GM23338 (cell line): ENCODE data around the gene PDIA4. TPM values are rescaled to one million over a fixed set of nuclear protein-coding genes. Genes with fewer than 3 reads are reported as not detected.

Experiments
- ATAC-seq: fragments of 200-7000 bp; cut with Tn5 transposase; 3 replicates; pipeline ENCODE4 v1.9.1; 2020
- DNase-seq: peaks from one replicate; pipeline ENCODE4 v3.0.0-alpha.2; 2015; ENCODE audit warnings: low spot score
- H2AFZ ChIP-seq: fragments of 200-600 bp; sonication (generic); 2 replicates; pipeline ENCODE4 v1.8.0; 2016; ENCODE audit warnings: antibody characterized with exemption, mild to moderate bottlenecking, moderate library complexity
- H3F3A ChIP-seq: fragments of 200-600 bp; sonication (generic); replicated peaks from 2 replicates; pipeline ENCODE4 v1.8.0; 2017; ENCODE audit warnings: antibody characterized with exemption, mixed run types, low read depth
- H3K27ac ChIP-seq: fragments of 200-600 bp; sonication (generic); 2 replicates; pipeline ENCODE4 v1.6.1; 2016; ENCODE audit warnings: low read depth
- H3K27me3 ChIP-seq: fragments of 200-600 bp; sonication (generic); 2 replicates; pipeline ENCODE4 v1.8.0; 2016; ENCODE audit warnings: mild to moderate bottlenecking, mixed run types, moderate library complexity; ENCODE audit not compliant: insufficient read depth
- H3K36me3 ChIP-seq: fragments of 200-600 bp; sonication (generic); 2 replicates; pipeline ENCODE4 v1.8.0; 2016; ENCODE audit warnings: mild to moderate bottlenecking; ENCODE audit not compliant: insufficient read depth
- H3K4me1 ChIP-seq: fragments of 200-600 bp; sonication (generic); 2 replicates; pipeline ENCODE4 v1.8.0; 2016; ENCODE audit warnings: mild to moderate bottlenecking, moderate library complexity; ENCODE audit not compliant: insufficient read depth
- H3K4me2 ChIP-seq: fragments of 200-600 bp; sonication (generic); 2 replicates; pipeline ENCODE4 v1.7.1; 2017; ENCODE audit warnings: mixed run types
- H3K4me3 ChIP-seq: fragments of 200-600 bp; sonication (generic); 2 replicates; pipeline ENCODE4 v1.6.1; 2016; ENCODE audit warnings: mixed run types
- H3K79me2 ChIP-seq: fragments of 200-600 bp; sonication (generic); replicated peaks from 2 replicates; pipeline ENCODE4 v1.8.0; 2017; ENCODE audit warnings: mild to moderate bottlenecking; ENCODE audit not compliant: insufficient read depth
- H3K9me2 ChIP-seq: fragments of 200-600 bp; sonication (generic); 2 replicates; pipeline ENCODE4 v1.8.0; 2017; ENCODE audit not compliant: insufficient read depth
- H4K20me1 ChIP-seq: fragments of 200-600 bp; sonication (generic); replicated peaks from 2 replicates; pipeline ENCODE4 v1.8.0; 2017; ENCODE audit warnings: mild to moderate bottlenecking; ENCODE audit not compliant: insufficient read depth
- H3K27ac Mint-ChIP-seq: 2 replicates; pipeline ENCODE4 v1.8.0; 2020; ENCODE audit warnings: inconsistent platforms, mild to moderate bottlenecking, moderate library complexity, mixed read lengths
- H3K27me3 Mint-ChIP-seq: 3 replicates; pipeline ENCODE4 v1.8.0; 2022; ENCODE audit warnings: low read depth, mild to moderate bottlenecking, moderate library complexity, mixed read lengths, inconsistent platforms; ENCODE audit not compliant: insufficient read depth, poor library complexity
- H3K36me3 Mint-ChIP-seq: 3 replicates; pipeline ENCODE4 v1.8.0; 2021; ENCODE audit warnings: low read depth, mild to moderate bottlenecking, inconsistent platforms, moderate library complexity, mixed read lengths
- H3K4me1 Mint-ChIP-seq: 3 replicates; pipeline ENCODE4 v1.8.0; 2020; ENCODE audit warnings: mild to moderate bottlenecking, inconsistent platforms, mixed read lengths
- H3K4me3 Mint-ChIP-seq: 3 replicates; pipeline ENCODE4 v1.8.0; 2021; ENCODE audit warnings: moderate library complexity, mild to moderate bottlenecking, inconsistent platforms, mixed read lengths
- H3K9me3 Mint-ChIP-seq: 3 replicates; pipeline ENCODE4 v1.8.0; 2020; ENCODE audit warnings: moderate library complexity, mild to moderate bottlenecking, inconsistent platforms, mixed read lengths
- EZH2phosphoT487 ChIP-seq: fragments of 200-600 bp; sonication (generic); IDR thresholded peaks from one replicate; pipeline ENCODE4 v1.8.1; 2018; ENCODE audit warnings: antibody characterized with exemption; ENCODE audit not compliant: unreplicated experiment
- JUNB ChIP-seq: IDR thresholded peaks from one replicate; pipeline ENCODE4 v1.6.1; 2016; ENCODE audit warnings: antibody characterized with exemption; ENCODE audit not compliant: unreplicated experiment
- STAT1 ChIP-seq: IDR thresholded peaks from one replicate; pipeline ENCODE4 v1.6.1; 2016; ENCODE audit warnings: antibody characterized with exemption; ENCODE audit not compliant: unreplicated experiment
- ZNF331 ChIP-seq: fragments of 250-450 bp; sonication (Bioruptor Pico); IDR thresholded peaks from 2 replicates; pipeline ENCODE4 v1.5.0; 2020; ENCODE audit warnings: low read depth, mild to moderate bottlenecking, moderate library complexity
- polyA plus RNA-seq: library from polyadenylated mRNA; unstranded; fragments of >200 nt; fragmentation: Nextera tagmentation; extraction: Ambion mirVana; gene quantifications from 2 replicates; pipeline ENCODE4 v1.2.1, GENCODE V29; 2016
- total RNA-seq: library from RNA; depleted of rRNA; stranded (reverse); fragments of >200 nt; shearing (Covaris generic); gene quantifications from 2 replicates; pipeline ENCODE4 v1.2.3, GENCODE V29; 2014
- TF ChIP-seq, protein P1 (sequence below): IDR thresholded peaks from one replicate; pipeline ENCODE4 v1.6.1; 2018; ENCODE audit warnings: antibody characterized with exemption; ENCODE audit not compliant: unreplicated experiment
- TF ChIP-seq, protein P2 (sequence below): IDR thresholded peaks from 2 replicates; pipeline ENCODE4 v1.6.1; 2016; ENCODE audit warnings: antibody characterized with exemption
- TF ChIP-seq, protein P3 (sequence below): fragments of 250-450 bp; sonication (Bioruptor Pico); IDR thresholded peaks from 2 replicates; pipeline ENCODE4 v1.5.0; 2020; ENCODE audit warnings: mild to moderate bottlenecking, moderate library complexity
- TF ChIP-seq, protein P4 (sequence below), 2 experiments: fragments of 200-600 bp in 1 of 2; sonication (generic) in 1 of 2; conservative IDR thresholded peaks; 2 replicates each; pipeline versions ENCODE4 v1.5.1 to v1.6.1; 2016 to 2017; ENCODE audit warnings: antibody characterized with exemption in 2 of 2, low read depth in 2 of 2, mild to moderate bottlenecking in 2 of 2, moderate library complexity in 1 of 2

The PDIA4 gene
- total and polyA plus RNA-seq, 2 experiments from 2014 or later = 196 to 332 TPM

DNA sequence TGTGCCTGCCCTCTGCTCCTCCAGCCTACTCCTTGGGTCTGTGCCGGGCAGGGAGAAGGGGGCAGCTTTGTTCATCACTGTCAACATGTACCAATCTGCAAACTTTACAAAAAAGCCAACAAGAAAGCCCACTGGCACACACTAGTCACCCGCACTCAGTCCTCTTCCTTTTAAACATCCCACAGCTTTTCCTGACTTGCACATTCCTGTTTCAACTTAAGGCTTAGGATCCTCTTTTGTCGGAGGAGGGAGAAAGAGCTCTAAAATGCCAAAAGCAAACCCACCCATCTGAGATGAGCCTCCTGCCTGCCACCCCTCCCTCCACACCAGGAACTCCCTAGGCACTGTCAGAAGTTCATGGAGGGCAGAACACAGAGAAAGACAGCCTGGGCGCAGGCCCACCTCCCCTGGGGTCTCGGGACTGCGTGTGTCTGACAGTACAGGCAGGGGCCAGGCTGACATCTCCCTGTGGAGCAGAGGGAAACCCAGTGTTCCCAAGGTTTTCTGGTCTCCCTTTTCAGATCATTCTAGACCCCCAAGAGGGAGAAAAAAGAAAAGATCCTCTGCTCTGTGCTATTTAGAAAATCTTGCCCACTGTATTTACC lies 5.4 kb downstream of the PDIA4 start:
- peaks cover 9% of the 10 kb centered on the region for H3K27me3 Mint-ChIP-seq
- peaks cover 41% of the 10 kb centered on the region for H3K4me1 ChIP-seq
- H3K4me1 Mint-ChIP-seq = peaks cover 53% of the 10 kb centered on the region
- H3K36me3 Mint-ChIP-seq = peaks cover 51% of the 10 kb centered on the region
- DNase-seq = no peak
- H3K9me2 ChIP-seq = no peaks in the 10 kb centered on the region
- H2AFZ ChIP-seq = no peak overlapping the region
- no peaks in the 10 kb centered on the region for H3K9me3 Mint-ChIP-seq
- TF ChIP-seq, protein P1, sequence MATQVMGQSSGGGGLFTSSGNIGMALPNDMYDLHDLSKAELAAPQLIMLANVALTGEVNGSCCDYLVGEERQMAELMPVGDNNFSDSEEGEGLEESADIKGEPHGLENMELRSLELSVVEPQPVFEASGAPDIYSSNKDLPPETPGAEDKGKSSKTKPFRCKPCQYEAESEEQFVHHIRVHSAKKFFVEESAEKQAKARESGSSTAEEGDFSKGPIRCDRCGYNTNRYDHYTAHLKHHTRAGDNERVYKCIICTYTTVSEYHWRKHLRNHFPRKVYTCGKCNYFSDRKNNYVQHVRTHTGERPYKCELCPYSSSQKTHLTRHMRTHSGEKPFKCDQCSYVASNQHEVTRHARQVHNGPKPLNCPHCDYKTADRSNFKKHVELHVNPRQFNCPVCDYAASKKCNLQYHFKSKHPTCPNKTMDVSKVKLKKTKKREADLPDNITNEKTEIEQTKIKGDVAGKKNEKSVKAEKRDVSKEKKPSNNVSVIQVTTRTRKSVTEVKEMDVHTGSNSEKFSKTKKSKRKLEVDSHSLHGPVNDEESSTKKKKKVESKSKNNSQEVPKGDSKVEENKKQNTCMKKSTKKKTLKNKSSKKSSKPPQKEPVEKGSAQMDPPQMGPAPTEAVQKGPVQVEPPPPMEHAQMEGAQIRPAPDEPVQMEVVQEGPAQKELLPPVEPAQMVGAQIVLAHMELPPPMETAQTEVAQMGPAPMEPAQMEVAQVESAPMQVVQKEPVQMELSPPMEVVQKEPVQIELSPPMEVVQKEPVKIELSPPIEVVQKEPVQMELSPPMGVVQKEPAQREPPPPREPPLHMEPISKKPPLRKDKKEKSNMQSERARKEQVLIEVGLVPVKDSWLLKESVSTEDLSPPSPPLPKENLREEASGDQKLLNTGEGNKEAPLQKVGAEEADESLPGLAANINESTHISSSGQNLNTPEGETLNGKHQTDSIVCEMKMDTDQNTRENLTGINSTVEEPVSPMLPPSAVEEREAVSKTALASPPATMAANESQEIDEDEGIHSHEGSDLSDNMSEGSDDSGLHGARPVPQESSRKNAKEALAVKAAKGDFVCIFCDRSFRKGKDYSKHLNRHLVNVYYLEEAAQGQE = no peak
- TF ChIP-seq STAT1 (no peak), EZH2phosphoT487 (no peak), JUNB (no peak), ZNF331 (CRISPR knock-in tag) (no peak)
- TF ChIP-seq, protein P2, sequence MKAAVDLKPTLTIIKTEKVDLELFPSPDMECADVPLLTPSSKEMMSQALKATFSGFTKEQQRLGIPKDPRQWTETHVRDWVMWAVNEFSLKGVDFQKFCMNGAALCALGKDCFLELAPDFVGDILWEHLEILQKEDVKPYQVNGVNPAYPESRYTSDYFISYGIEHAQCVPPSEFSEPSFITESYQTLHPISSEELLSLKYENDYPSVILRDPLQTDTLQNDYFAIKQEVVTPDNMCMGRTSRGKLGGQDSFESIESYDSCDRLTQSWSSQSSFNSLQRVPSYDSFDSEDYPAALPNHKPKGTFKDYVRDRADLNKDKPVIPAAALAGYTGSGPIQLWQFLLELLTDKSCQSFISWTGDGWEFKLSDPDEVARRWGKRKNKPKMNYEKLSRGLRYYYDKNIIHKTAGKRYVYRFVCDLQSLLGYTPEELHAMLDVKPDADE = no peak
- TF ChIP-seq, protein P3, sequence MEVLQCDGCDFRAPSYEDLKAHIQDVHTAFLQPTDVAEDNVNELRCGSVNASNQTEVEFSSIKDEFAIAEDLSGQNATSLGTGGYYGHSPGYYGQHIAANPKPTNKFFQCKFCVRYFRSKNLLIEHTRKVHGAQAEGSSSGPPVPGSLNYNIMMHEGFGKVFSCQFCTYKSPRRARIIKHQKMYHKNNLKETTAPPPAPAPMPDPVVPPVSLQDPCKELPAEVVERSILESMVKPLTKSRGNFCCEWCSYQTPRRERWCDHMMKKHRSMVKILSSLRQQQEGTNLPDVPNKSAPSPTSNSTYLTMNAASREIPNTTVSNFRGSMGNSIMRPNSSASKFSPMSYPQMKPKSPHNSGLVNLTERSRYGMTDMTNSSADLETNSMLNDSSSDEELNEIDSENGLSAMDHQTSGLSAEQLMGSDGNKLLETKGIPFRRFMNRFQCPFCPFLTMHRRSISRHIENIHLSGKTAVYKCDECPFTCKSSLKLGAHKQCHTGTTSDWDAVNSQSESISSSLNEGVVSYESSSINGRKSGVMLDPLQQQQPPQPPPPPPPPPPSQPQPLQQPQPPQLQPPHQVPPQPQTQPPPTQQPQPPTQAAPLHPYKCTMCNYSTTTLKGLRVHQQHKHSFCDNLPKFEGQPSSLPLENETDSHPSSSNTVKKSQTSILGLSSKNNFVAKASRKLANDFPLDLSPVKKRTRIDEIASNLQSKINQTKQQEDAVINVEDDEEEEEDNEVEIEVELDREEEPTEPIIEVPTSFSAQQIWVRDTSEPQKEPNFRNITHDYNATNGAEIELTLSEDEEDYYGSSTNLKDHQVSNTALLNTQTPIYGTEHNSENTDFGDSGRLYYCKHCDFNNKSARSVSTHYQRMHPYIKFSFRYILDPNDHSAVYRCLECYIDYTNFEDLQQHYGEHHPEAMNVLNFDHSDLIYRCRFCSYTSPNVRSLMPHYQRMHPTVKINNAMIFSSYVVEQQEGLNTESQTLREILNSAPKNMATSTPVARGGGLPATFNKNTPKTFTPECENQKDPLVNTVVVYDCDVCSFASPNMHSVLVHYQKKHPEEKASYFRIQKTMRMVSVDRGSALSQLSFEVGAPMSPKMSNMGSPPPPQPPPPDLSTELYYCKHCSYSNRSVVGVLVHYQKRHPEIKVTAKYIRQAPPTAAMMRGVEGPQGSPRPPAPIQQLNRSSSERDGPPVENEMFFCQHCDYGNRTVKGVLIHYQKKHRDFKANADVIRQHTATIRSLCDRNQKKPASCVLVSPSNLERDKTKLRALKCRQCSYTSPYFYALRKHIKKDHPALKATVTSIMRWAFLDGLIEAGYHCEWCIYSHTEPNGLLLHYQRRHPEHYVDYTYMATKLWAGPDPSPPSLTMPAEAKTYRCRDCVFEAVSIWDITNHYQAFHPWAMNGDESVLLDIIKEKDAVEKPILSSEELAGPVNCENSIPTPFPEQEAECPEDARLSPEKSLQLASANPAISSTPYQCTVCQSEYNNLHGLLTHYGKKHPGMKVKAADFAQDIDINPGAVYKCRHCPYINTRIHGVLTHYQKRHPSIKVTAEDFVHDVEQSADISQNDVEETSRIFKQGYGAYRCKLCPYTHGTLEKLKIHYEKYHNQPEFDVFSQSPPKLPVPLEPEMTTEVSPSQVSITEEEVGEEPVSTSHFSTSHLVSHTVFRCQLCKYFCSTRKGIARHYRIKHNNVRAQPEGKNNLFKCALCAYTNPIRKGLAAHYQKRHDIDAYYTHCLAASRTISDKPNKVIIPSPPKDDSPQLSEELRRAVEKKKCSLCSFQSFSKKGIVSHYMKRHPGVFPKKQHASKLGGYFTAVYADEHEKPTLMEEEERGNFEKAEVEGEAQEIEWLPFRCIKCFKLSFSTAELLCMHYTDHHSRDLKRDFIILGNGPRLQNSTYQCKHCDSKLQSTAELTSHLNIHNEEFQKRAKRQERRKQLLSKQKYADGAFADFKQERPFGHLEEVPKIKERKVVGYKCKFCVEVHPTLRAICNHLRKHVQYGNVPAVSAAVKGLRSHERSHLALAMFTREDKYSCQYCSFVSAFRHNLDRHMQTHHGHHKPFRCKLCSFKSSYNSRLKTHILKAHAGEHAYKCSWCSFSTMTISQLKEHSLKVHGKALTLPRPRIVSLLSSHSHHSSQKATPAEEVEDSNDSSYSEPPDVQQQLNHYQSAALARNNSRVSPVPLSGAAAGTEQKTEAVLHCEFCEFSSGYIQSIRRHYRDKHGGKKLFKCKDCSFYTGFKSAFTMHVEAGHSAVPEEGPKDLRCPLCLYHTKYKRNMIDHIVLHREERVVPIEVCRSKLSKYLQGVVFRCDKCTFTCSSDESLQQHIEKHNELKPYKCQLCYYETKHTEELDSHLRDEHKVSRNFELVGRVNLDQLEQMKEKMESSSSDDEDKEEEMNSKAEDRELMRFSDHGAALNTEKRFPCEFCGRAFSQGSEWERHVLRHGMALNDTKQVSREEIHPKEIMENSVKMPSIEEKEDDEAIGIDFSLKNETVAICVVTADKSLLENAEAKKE (CRISPR knock-in tag) = no peak
- TF ChIP-seq, protein P4, sequence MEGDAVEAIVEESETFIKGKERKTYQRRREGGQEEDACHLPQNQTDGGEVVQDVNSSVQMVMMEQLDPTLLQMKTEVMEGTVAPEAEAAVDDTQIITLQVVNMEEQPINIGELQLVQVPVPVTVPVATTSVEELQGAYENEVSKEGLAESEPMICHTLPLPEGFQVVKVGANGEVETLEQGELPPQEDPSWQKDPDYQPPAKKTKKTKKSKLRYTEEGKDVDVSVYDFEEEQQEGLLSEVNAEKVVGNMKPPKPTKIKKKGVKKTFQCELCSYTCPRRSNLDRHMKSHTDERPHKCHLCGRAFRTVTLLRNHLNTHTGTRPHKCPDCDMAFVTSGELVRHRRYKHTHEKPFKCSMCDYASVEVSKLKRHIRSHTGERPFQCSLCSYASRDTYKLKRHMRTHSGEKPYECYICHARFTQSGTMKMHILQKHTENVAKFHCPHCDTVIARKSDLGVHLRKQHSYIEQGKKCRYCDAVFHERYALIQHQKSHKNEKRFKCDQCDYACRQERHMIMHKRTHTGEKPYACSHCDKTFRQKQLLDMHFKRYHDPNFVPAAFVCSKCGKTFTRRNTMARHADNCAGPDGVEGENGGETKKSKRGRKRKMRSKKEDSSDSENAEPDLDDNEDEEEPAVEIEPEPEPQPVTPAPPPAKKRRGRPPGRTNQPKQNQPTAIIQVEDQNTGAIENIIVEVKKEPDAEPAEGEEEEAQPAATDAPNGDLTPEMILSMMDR (conservative IDR thresholded peaks at IDR 0.05; ENCODE audit: low read depth in 2 of 2) = no peak
- H4K20me1 ChIP-seq = peaks cover 37% of the 10 kb centered on the region
- no peak overlapping the region; the same call in 2 of the 3 replicates for H3K4me3 Mint-ChIP-seq
- no peaks in the 10 kb centered on the region for H3K27me3 ChIP-seq
- H3K4me2 ChIP-seq = peak overlapping the region; percentile 51
- peak overlapping the region; percentile 88 for H3K27ac Mint-ChIP-seq
- H3K79me2 ChIP-seq = peaks cover 88% of the 10 kb centered on the region
- H3K27ac ChIP-seq = peak overlapping the region; percentile 72
- peak overlapping the region; percentile 10; the same call in 1 of the 2 replicates for H3K4me3 ChIP-seq
- ATAC-seq = peak; percentile 15
- peaks cover 25% of the 10 kb centered on the region for H3F3A ChIP-seq
- H3K36me3 ChIP-seq = peaks cover 12% of the 10 kb centered on the region; the same call in 1 of the 2 replicates
